CD8-positive, alpha-beta memory T cell (primary cell): ENCODE measurements around the gene FAM43B. TPM values are rescaled to one million over a fixed set of nuclear protein-coding genes. Genes with fewer than 3 reads are reported as not detected.
A peak's percentile ranks its signal among the peaks of the same experiment; 100 is the strongest.

ENCODE experiments used
- CTCF ChIA-PET: fragments of 350-600 bp; sonication (Branson Sonifier 250); formaldehyde crosslinking; loops from one replicate; lab custom pipeline; 2021; ENCODE audit warnings: antibody characterized with exemption; lab: Charles Lee
- POLR2A ChIA-PET: fragments of 350-600 bp; sonication (Branson Sonifier 250); formaldehyde crosslinking; loops from one replicate; lab custom pipeline; 2021; ENCODE audit warnings: antibody characterized with exemption; lab: Charles Lee
- DNase-seq, 5 donors: peaks; one replicate each; pipeline versions ENCODE4 v3.0.0 to v3.0.0-alpha.2; 2020 to 2022; ENCODE audit warnings: mixed read lengths in 1 of 5
- H3K27ac ChIP-seq: one replicate; pipeline ENCODE4 v1.7.0; 2013; ENCODE audit warnings: low read depth, mild to moderate bottlenecking, low read length, moderate library complexity
- H3K27me3 ChIP-seq: 2 replicates; pipeline ENCODE4 v1.7.0; 2013; ENCODE audit warnings: low read length, mild to moderate bottlenecking; ENCODE audit not compliant: insufficient read depth, poor library complexity, severe bottlenecking
- H3K36me3 ChIP-seq: 2 replicates; pipeline ENCODE4 v1.7.0; 2013; ENCODE audit warnings: mild to moderate bottlenecking, low read length, moderate library complexity; ENCODE audit not compliant: insufficient read depth
- H3K4me1 ChIP-seq: 2 replicates; pipeline ENCODE4 v1.7.0; 2013; ENCODE audit warnings: mild to moderate bottlenecking, low read length, moderate library complexity; ENCODE audit not compliant: insufficient read depth
- H3K4me3 ChIP-seq: 2 replicates; pipeline ENCODE4 v1.7.0; 2013; ENCODE audit warnings: mild to moderate bottlenecking, low read length
- H3K9me3 ChIP-seq: 2 replicates; pipeline ENCODE4 v1.7.0; 2013; ENCODE audit warnings: mild to moderate bottlenecking, low read length
- H3K27ac Mint-ChIP-seq, 8 donors: one replicate each; pipeline ENCODE4 v1.8.0; 2020 to 2021; ENCODE audit warnings: mixed read lengths in 8 of 8, mild to moderate bottlenecking in 6 of 8, inconsistent platforms in 3 of 8, moderate library complexity in 3 of 8
- H3K27me3 Mint-ChIP-seq, 2 donors: one replicate each; pipeline ENCODE4 v1.8.0; 2020 to 2021; ENCODE audit warnings: mixed read lengths in 2 of 2, mild to moderate bottlenecking in 1 of 2, moderate library complexity in 1 of 2
- H3K36me3 Mint-ChIP-seq, 3 donors: one replicate each; pipeline ENCODE4 v1.8.0; 2020 to 2021; ENCODE audit warnings: mixed read lengths in 3 of 3, inconsistent platforms in 1 of 3, mild to moderate bottlenecking in 1 of 3
- H3K4me1 Mint-ChIP-seq, 3 donors: one replicate each; pipeline ENCODE4 v1.8.0; 2020 to 2021; ENCODE audit warnings: mixed read lengths in 3 of 3, inconsistent platforms in 1 of 3, mild to moderate bottlenecking in 1 of 3
- H3K4me3 Mint-ChIP-seq, 7 donors: one replicate each; pipeline ENCODE4 v1.8.0; 2020 to 2021; ENCODE audit warnings: mixed read lengths in 7 of 7, mild to moderate bottlenecking in 6 of 7, moderate library complexity in 4 of 7, inconsistent platforms in 2 of 7
- H3K9me3 Mint-ChIP-seq, 5 donors: one replicate each; pipeline ENCODE4 v1.8.0; 2020 to 2022; ENCODE audit warnings: mixed read lengths in 5 of 5, mild to moderate bottlenecking in 3 of 5, moderate library complexity in 2 of 5, inconsistent platforms in 1 of 5
- polyA plus RNA-seq: library from polyadenylated mRNA; unstranded; fragments of 300-500 nt; fragmentation: Illumina TruSeq; gene quantifications from one replicate; pipeline ENCODE4 v1.2.3, GENCODE V29; 2021
- total RNA-seq, 2 experiments: library from RNA; stranded (reverse); gene quantifications; one replicate each; pipeline ENCODE4 v1.2.3, GENCODE V29; 2021

Gene FAM43B
- total and polyA plus RNA-seq, 3 experiments from 2014 or later = not detected

- H3K9me3 Mint-ChIP-seq = peaks cover 0 to 3% (median 0%) of the 10 kb centered on the region in 5 donors
- H3K27me3 Mint-ChIP-seq = peaks cover 41 to 70% of the 10 kb centered on the region in 2 donors
- Histone ChIP-seq H3K4me3 (no peak within 1 kb of the TSS), H3K4me1 (no peaks in the 10 kb centered on the region), H3K27me3 (peaks cover 19% of the 10 kb centered on the region), H3K27ac (no peak within 1 kb of the TSS), H3K36me3 (no peaks in the 10 kb centered on the region), H3K9me3 (no peaks in the 10 kb centered on the region)
- no peaks in the 10 kb centered on the region for H3K36me3 Mint-ChIP-seq
- ChIA-PET POLR2A (no interaction called here), CTCF (interaction anchor here (1.4 kb wide), 1 partner anchor 24 kb away, joined by 3 read pairs; no protein-coding TSS in a partner anchor)
- H3K4me1 Mint-ChIP-seq = peaks cover 11 to 15% (median 15%) of the 10 kb centered on the region in 3 donors
- no peak within 1 kb of the TSS for H3K4me3 Mint-ChIP-seq
- peak within 1 kb of the TSS in 1 of 8 donors; percentile 7 for H3K27ac Mint-ChIP-seq
- no peak for DNase-seq
These were observed 36.4 kb downstream of the FAM43B start, which contains the start of gene CDA for GRCh38 chr1:20588634-20589225. Gene CDA (plus strand): TSS chr1:20589097. CDS start chr1:20589130, 33 bp downstream.

GRCh38 chr1:20589331-20590278 is 37.2 kb downstream of the FAM43B start:
- Mint-ChIP-seq H3K27me3 (peaks cover 38 to 72% of the 10 kb centered on the region in 2 donors), H3K36me3 (no peaks in the 10 kb centered on the region), H3K4me1 (peaks cover 11 to 15% (median 15%) of the 10 kb centered on the region in 3 donors), H3K27ac (peak overlapping the region in 1 of 8 donors; percentile 7), H3K4me3 (no peak overlapping the region), H3K9me3 (peaks cover 0 to 3% (median 0%) of the 10 kb centered on the region in 5 donors)
- Histone ChIP-seq H3K9me3 (no peaks in the 10 kb centered on the region), H3K4me1 (no peaks in the 10 kb centered on the region), H3K27me3 (peaks cover 19% of the 10 kb centered on the region), H3K4me3 (no peak overlapping the region), H3K27ac (no peak overlapping the region), H3K36me3 (no peaks in the 10 kb centered on the region)
- ChIA-PET POLR2A (no interaction called here), CTCF (interaction anchor here (1.4 kb wide), 1 partner anchor 23 kb away, joined by 3 read pairs; no protein-coding TSS in a partner anchor)
- no peak for DNase-seq

GRCh38 chr1:20590306-20590777 is 38.0 kb downstream of the FAM43B start:
- POLR2A ChIA-PET = no interaction called here
- Histone ChIP-seq H3K4me3 (no peak overlapping the region), H3K9me3 (no peaks in the 10 kb centered on the region), H3K36me3 (no peaks in the 10 kb centered on the region), H3K27ac (no peak overlapping the region), H3K27me3 (peaks cover 19% of the 10 kb centered on the region), H3K4me1 (no peaks in the 10 kb centered on the region)
- Mint-ChIP-seq H3K36me3 (no peaks in the 10 kb centered on the region), H3K4me3 (no peak overlapping the region), H3K27me3 (peaks cover 38 to 71% of the 10 kb centered on the region in 2 donors), H3K27ac (no peak overlapping the region), H3K9me3 (peaks cover 0 to 3% (median 0%) of the 10 kb centered on the region in 5 donors), H3K4me1 (peaks cover 11 to 15% (median 15%) of the 10 kb centered on the region in 3 donors)
- CTCF ChIA-PET = no interaction called here
- no peak for DNase-seq

- Mint-ChIP-seq H3K36me3 (no peaks in the 10 kb centered on the region), H3K4me3 (no peak overlapping the region), H3K27me3 (peaks cover 25 to 54% of the 10 kb centered on the region in 2 donors), H3K27ac (no peak overlapping the region), H3K4me1 (peaks cover 6 to 11% (median 11%) of the 10 kb centered on the region in 3 donors), H3K9me3 (no peaks in the 10 kb centered on the region)
- no peaks in the 10 kb centered on the region for H3K36me3 ChIP-seq
- ChIA-PET CTCF (no interaction called here), POLR2A (no interaction called here)
- no peaks in the 10 kb centered on the region for H3K9me3 ChIP-seq
- H3K27me3 ChIP-seq = peaks cover 19% of the 10 kb centered on the region
- H3K27ac ChIP-seq = no peak overlapping the region
- DNase-seq = no peak
- H3K4me1 ChIP-seq = no peaks in the 10 kb centered on the region
- no peak overlapping the region for H3K4me3 ChIP-seq
These were observed 41.4 kb downstream of the FAM43B start for GRCh38 chr1:20593756-20594155.

GRCh38 chr1:20594746-20595145 is 42.4 kb downstream of the FAM43B start:
- ChIA-PET POLR2A (no interaction called here), CTCF (no interaction called here)
- Histone ChIP-seq H3K4me1 (no peaks in the 10 kb centered on the region), H3K27me3 (peaks cover 10% of the 10 kb centered on the region), H3K4me3 (no peak overlapping the region), H3K9me3 (no peaks in the 10 kb centered on the region), H3K27ac (no peak overlapping the region), H3K36me3 (no peaks in the 10 kb centered on the region)
- Mint-ChIP-seq H3K36me3 (no peaks in the 10 kb centered on the region), H3K4me1 (peaks cover 0 to 3% (median 2%) of the 10 kb centered on the region in 3 donors), H3K9me3 (no peaks in the 10 kb centered on the region), H3K27me3 (peaks cover 22 to 48% of the 10 kb centered on the region in 2 donors), H3K4me3 (no peak overlapping the region), H3K27ac (peak overlapping the region in 1 of 8 donors; percentile 61)
- no peak for DNase-seq

- Mint-ChIP-seq H3K9me3 (no peaks in the 10 kb centered on the region), H3K27ac (no peak overlapping the region), H3K4me1 (no peaks in the 10 kb centered on the region), H3K4me3 (no peak overlapping the region), H3K36me3 (no peaks in the 10 kb centered on the region), H3K27me3 (peaks cover 15 to 39% of the 10 kb centered on the region in 2 donors)
- no peak for DNase-seq
- Histone ChIP-seq H3K27ac (no peak overlapping the region), H3K9me3 (no peaks in the 10 kb centered on the region), H3K4me1 (no peaks in the 10 kb centered on the region), H3K4me3 (no peak overlapping the region), H3K36me3 (no peaks in the 10 kb centered on the region), H3K27me3 (peaks cover 5% of the 10 kb centered on the region)
- POLR2A ChIA-PET = no interaction called here
- CTCF ChIA-PET = interaction anchor here (1.0 kb wide), 1 partner anchor 45 kb away, joined by 3 read pairs; no protein-coding TSS in a partner anchor
These were observed 43.7 kb downstream of the FAM43B start for GRCh38 chr1:20596106-20596505.

GRCh38 chr1:20597650-20598049 is 45.3 kb downstream of the FAM43B start:
- Histone ChIP-seq H3K4me1 (no peaks in the 10 kb centered on the region), H3K27ac (no peak overlapping the region), H3K27me3 (peaks cover 3% of the 10 kb centered on the region), H3K36me3 (no peaks in the 10 kb centered on the region), H3K4me3 (no peak overlapping the region), H3K9me3 (no peaks in the 10 kb centered on the region)
- Mint-ChIP-seq H3K9me3 (no peaks in the 10 kb centered on the region), H3K27me3 (peaks cover 5 to 29% of the 10 kb centered on the region in 2 donors), H3K36me3 (no peaks in the 10 kb centered on the region), H3K4me1 (no peaks in the 10 kb centered on the region), H3K4me3 (no peak overlapping the region), H3K27ac (no peak overlapping the region)
- POLR2A ChIA-PET = no interaction called here
- CTCF ChIA-PET = no interaction called here
- DNase-seq = no peak

GRCh38 chr1:20600156-20600555 is 47.8 kb downstream of the FAM43B start:
- H3K27me3 Mint-ChIP-seq = peaks cover 5 to 23% of the 10 kb centered on the region in 2 donors
- POLR2A ChIA-PET = no interaction called here
- CTCF ChIA-PET = no interaction called here
- Histone ChIP-seq H3K36me3 (no peaks in the 10 kb centered on the region), H3K4me1 (no peaks in the 10 kb centered on the region), H3K4me3 (no peak overlapping the region), H3K27ac (no peak overlapping the region), H3K9me3 (no peaks in the 10 kb centered on the region), H3K27me3 (no peaks in the 10 kb centered on the region)
- no peak overlapping the region for H3K27ac Mint-ChIP-seq
- DNase-seq = no peak
- H3K4me1 Mint-ChIP-seq = no peaks in the 10 kb centered on the region
- H3K36me3 Mint-ChIP-seq = no peaks in the 10 kb centered on the region
- no peaks in the 10 kb centered on the region for H3K9me3 Mint-ChIP-seq
- no peak overlapping the region for H3K4me3 Mint-ChIP-seq
